Parathyroid adenoma (tissue), 2 donors: ENCODE data around the gene BRD3OS.

ENCODE experiments used
- H2AFZ ChIP-seq: fragments of 300-600 bp; sonication (generic); one replicate; pipeline ENCODE4 v1.7.0; 2017; ENCODE audit warnings: antibody characterized with exemption, mild to moderate bottlenecking
- H3K27ac ChIP-seq: fragments of 300-600 bp; sonication (generic); one replicate; pipeline ENCODE4 v1.7.0; 2017
- H3K27me3 ChIP-seq: fragments of 300-600 bp; sonication (generic); one replicate; pipeline ENCODE4 v1.7.0; 2017; ENCODE audit warnings: low read length; ENCODE audit not compliant: control insufficient read depth, insufficient read depth
- H3K36me3 ChIP-seq: fragments of 300-600 bp; sonication (generic); one replicate; pipeline ENCODE4 v1.7.0; 2017; ENCODE audit warnings: low read length; ENCODE audit not compliant: control insufficient read depth, insufficient read depth
- H3K4me1 ChIP-seq: fragments of 300-600 bp; sonication (generic); one replicate; pipeline ENCODE4 v1.7.0; 2017; ENCODE audit warnings: control low read depth
- H3K4me2 ChIP-seq: fragments of 300-600 bp; sonication (generic); one replicate; pipeline ENCODE4 v1.7.0; 2017; ENCODE audit warnings: low read length
- H3K4me3 ChIP-seq: fragments of 300-600 bp; sonication (generic); one replicate; pipeline ENCODE4 v1.7.0; 2017; ENCODE audit warnings: low read depth, low read length
- H3K79me2 ChIP-seq: fragments of 300-600 bp; sonication (generic); one replicate; pipeline ENCODE4 v1.7.0; 2017; ENCODE audit warnings: control low read depth
- H3K9ac ChIP-seq: fragments of 300-600 bp; sonication (generic); one replicate; pipeline ENCODE4 v1.7.0; 2017; ENCODE audit warnings: mild to moderate bottlenecking
- H3K9me3 ChIP-seq: fragments of 300-600 bp; sonication (generic); one replicate; pipeline ENCODE4 v1.7.0; 2017; ENCODE audit warnings: low read length; ENCODE audit not compliant: control insufficient read depth
- TF ChIP-seq, protein P1 (sequence below): fragments of 300-600 bp; sonication (generic); IDR thresholded peaks from one replicate; pipeline ENCODE4 v1.7.0; 2017; ENCODE audit warnings: antibody characterized with exemption, mild to moderate bottlenecking
- donor health status: primary hyperparathyroidism.

Gene BRD3OS

DNA sequence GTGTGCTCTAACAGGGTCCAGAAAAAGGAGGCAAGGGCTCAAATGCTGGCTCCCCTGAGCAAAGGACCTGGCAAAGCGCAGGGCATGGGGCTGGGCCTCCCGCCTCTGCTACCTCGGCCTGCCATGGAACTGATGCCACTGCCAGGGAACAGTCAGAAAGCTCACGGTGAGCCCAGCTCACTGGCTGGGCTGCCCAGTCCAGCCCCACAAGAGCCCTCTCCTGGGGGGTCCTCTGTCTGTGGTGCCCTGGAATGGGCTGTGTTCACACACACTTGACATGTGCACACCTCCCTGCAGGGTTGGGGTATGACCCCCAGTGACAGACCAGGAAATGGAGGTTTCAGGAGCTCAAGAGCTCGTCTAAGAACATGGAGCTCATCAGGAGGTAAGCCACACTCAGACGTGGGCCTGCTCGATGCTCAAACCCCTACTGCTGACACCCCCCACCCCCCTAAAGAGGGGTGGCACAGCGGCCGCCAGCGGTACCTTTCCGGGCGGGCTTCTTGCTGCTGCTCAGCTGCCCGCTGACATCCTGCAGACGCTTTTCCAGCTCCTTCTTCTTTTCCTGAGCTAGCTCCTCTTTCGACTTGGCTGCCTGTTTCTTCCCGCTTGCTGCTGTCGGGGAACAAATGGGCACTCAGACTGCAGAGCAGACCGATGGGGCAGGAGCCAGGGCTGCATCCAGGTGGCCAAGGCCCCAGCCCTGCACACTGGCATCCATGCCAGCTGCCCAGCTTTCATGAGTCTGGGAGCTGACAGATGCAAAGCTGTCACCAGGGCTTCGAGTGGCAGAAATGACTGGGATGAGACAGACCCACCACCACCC, 9.1 kb downstream of the BRD3OS start:
- no peak overlapping the region for H2AFZ ChIP-seq
- no peak overlapping the region for H3K9ac ChIP-seq
- H3K4me1 ChIP-seq: no peaks in the 10 kb centered on the region
- no peak overlapping the region for H3K4me3 ChIP-seq
- no peak overlapping the region for H3K4me2 ChIP-seq
- no peaks in the 10 kb centered on the region for H3K27me3 ChIP-seq
- H3K79me2 ChIP-seq: no peaks in the 10 kb centered on the region
- H3K27ac ChIP-seq: no peak overlapping the region
- TF ChIP-seq, protein P1, sequence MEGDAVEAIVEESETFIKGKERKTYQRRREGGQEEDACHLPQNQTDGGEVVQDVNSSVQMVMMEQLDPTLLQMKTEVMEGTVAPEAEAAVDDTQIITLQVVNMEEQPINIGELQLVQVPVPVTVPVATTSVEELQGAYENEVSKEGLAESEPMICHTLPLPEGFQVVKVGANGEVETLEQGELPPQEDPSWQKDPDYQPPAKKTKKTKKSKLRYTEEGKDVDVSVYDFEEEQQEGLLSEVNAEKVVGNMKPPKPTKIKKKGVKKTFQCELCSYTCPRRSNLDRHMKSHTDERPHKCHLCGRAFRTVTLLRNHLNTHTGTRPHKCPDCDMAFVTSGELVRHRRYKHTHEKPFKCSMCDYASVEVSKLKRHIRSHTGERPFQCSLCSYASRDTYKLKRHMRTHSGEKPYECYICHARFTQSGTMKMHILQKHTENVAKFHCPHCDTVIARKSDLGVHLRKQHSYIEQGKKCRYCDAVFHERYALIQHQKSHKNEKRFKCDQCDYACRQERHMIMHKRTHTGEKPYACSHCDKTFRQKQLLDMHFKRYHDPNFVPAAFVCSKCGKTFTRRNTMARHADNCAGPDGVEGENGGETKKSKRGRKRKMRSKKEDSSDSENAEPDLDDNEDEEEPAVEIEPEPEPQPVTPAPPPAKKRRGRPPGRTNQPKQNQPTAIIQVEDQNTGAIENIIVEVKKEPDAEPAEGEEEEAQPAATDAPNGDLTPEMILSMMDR: no peak
- H3K9me3 ChIP-seq: no peaks in the 10 kb centered on the region
- H3K36me3 ChIP-seq: no peaks in the 10 kb centered on the region

DNA sequence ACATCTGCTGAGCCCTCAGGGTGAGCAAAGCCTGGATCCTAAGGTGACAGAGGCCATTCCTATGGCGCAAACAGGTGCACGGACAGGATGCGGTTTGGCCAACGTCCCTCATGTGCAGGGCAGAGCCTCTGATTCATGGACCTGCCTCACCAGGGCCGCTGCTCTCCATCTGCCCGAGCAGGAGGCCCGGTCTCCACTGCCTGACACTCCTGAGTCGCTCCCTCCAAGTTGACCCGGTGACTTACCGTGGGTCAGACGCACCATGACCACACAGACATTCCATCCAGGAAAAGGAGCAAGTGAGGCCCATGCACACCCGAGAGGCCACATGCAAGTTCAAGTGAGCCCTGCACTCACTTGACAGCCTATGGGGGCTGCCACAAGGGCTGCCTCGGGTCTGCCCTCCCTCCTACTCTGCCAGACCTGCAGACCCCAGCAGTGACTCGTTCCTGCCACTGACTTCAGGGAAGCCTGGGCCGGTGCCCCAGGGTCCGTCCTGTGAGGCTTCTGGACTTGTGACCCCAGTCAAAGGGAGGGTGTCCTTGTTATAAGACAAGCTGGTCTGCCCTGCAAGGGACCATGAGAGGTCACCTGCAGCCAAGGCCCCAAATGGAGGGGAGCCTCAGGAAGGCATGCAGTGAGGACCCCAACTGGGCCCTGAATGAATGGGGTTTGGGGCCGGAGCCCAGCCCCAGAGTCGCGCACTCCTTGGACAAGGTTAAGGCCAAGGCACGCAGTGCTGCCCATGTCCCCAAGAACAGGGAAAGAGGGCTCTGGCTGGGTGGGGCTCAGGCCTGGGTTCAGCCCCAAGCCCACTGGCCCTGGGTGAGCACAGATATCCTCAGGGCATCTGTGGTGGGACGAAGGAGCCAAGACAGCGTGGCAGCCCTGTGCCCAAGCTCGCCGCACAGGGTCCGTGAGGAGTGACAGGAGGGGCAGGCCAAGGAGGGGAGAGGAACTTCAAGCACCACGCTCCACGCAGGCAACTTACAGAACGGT, 10.1 kb downstream of the BRD3OS start:
- no peak overlapping the region for H3K27ac ChIP-seq

DNA sequence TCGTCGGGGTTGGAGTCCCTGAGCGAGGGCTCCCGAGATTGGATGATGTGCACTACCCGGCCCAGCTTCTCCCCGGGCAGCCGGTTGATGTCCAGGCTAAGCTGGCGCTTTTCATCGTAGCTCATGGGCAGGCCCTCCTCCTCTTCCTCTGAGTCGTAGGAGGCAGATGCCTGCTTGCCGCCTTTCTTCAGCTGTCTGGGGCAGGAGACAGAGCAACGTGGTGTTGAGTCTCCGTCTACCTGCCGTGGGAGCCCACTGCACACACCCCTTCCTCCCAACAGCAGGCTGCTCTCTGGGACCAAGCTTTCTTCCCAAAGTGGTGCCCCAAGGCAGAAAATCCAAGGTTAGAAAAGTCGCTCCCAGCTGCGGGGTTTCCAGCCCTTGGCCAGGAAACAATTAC, 10.8 kb downstream of the BRD3OS start:
- no peaks in the 10 kb centered on the region for H3K36me3 ChIP-seq
- TF ChIP-seq, protein P1: no peak
- no peaks in the 10 kb centered on the region for H3K27me3 ChIP-seq
- no peak overlapping the region for H3K4me3 ChIP-seq
- no peaks in the 10 kb centered on the region for H3K79me2 ChIP-seq
- H3K4me1 ChIP-seq: no peaks in the 10 kb centered on the region
- no peaks in the 10 kb centered on the region for H3K9me3 ChIP-seq
- H3K27ac ChIP-seq: no peak overlapping the region
- H3K4me2 ChIP-seq: no peak overlapping the region
- no peak overlapping the region for H2AFZ ChIP-seq
- H3K9ac ChIP-seq: no peak overlapping the region

More for the DNA sequence above, 10.1 kb downstream of the BRD3OS start:
- H3K4me2 ChIP-seq: no peak overlapping the region
- H3K9me3 ChIP-seq: no peaks in the 10 kb centered on the region
- H2AFZ ChIP-seq: no peak overlapping the region
- TF ChIP-seq, protein P1: no peak
- H3K4me3 ChIP-seq: no peak overlapping the region
- H3K36me3 ChIP-seq: no peaks in the 10 kb centered on the region
- no peak overlapping the region for H3K9ac ChIP-seq
- no peaks in the 10 kb centered on the region for H3K27me3 ChIP-seq
- no peaks in the 10 kb centered on the region for H3K79me2 ChIP-seq
- no peaks in the 10 kb centered on the region for H3K4me1 ChIP-seq

DNA sequence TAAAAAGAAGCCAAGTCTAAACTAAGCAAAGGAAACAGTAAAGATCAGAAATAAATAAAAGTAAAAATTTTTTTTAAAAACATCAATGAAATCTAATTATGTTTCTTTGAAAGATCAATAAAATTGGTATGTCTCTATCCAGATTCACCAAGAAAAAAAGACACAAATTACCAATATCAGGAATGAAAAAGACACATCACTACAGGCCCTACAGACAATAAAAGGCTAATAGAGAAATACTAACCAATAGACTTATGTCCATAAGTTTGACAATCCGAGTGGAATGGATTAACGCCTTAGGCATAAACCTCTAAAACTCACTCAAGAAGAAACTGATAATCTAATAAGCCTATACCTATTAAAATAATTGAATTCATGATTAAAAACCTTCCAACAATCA, 12.4 kb downstream of the BRD3OS start:
- H2AFZ ChIP-seq: no peak overlapping the region
- no peak overlapping the region for H3K9ac ChIP-seq
- no peaks in the 10 kb centered on the region for H3K36me3 ChIP-seq
- H3K79me2 ChIP-seq: no peaks in the 10 kb centered on the region
- H3K27me3 ChIP-seq: no peaks in the 10 kb centered on the region
- H3K4me1 ChIP-seq: no peaks in the 10 kb centered on the region
- no peak overlapping the region for H3K27ac ChIP-seq
- H3K9me3 ChIP-seq: no peaks in the 10 kb centered on the region
- no peak overlapping the region for H3K4me3 ChIP-seq
- H3K4me2 ChIP-seq: no peak overlapping the region
- TF ChIP-seq, protein P1: no peak
